NOMO-1 treated with DMSO at 0.1 percent for 48 hours (cell line): ENCODE measurements around the gene SEMA3E.
"Not testable (repeated sequence)": the region's sequence is repeated elsewhere in the genome, so short reads cannot be mapped to it uniquely, and the experiment has no call there.

Experiments used
- DNase-seq: peaks from one replicate; lab custom pipeline; 2025; ENCODE audit not compliant: unreplicated experiment; lab: John Stamatoyannopoulos, UW

SEMA3E gene

GRCh38 chr7:83457022-83457892, 191.7 kb downstream of the SEMA3E start:
- DNase-seq: no peak

- DNase-seq: no peak
These were observed 192.5 kb downstream of the SEMA3E start for GRCh38 chr7:83456413-83456812.

GRCh38 chr7:83455612-83456011, 193.3 kb downstream of the SEMA3E start:
- DNase-seq: no peak

GRCh38 chr7:83452256-83452655, 196.7 kb downstream of the SEMA3E start:
- no peak for DNase-seq

GRCh38 chr7:83451501-83452045, 197.4 kb downstream of the SEMA3E start:
- no peak for DNase-seq

- no peak for DNase-seq
These were observed 199.2 kb downstream of the SEMA3E start for GRCh38 chr7:83449781-83450180.

GRCh38 chr7:83447681-83448080, 201.3 kb downstream of the SEMA3E start:
- DNase-seq: no peak

- no peak for DNase-seq
These were observed 202.8 kb downstream of the SEMA3E start for GRCh38 chr7:83446102-83446669.

- no peak for DNase-seq
These were observed 206.0 kb downstream of the SEMA3E start for GRCh38 chr7:83442911-83443310.

- DNase-seq: no peak
These were observed 209.9 kb downstream of the SEMA3E start for GRCh38 chr7:83439026-83439425.

GRCh38 chr7:83430289-83430688, 218.7 kb downstream of the SEMA3E start:
- not testable (repeated sequence) for DNase-seq

GRCh38 chr7:83429493-83429892, 219.4 kb downstream of the SEMA3E start:
- DNase-seq: no peak

GRCh38 chr7:83427884-83428283, 221.1 kb downstream of the SEMA3E start:
- no peak for DNase-seq

- no peak for DNase-seq
These were observed 222.6 kb downstream of the SEMA3E start for GRCh38 chr7:83426325-83426724.

- no peak for DNase-seq
These were observed 229.9 kb downstream of the SEMA3E start for GRCh38 chr7:83419013-83419412.

GRCh38 chr7:83415840-83416239, 233.1 kb downstream of the SEMA3E start:
- no peak for DNase-seq

- no peak for DNase-seq
These were observed 234.0 kb downstream of the SEMA3E start for GRCh38 chr7:83414947-83415346.

- no peak for DNase-seq
These were observed 235.1 kb downstream of the SEMA3E start for GRCh38 chr7:83413831-83414230.

- no peak for DNase-seq
These were observed 235.5 kb downstream of the SEMA3E start for GRCh38 chr7:83413424-83413823.

- peak; percentile 71 for DNase-seq
These were observed 237.8 kb downstream of the SEMA3E start for GRCh38 chr7:83410989-83411591.

GRCh38 chr7:83394776-83395175, 254.2 kb downstream of the SEMA3E start:
- DNase-seq: no peak

- DNase-seq: no peak
These were observed 260.5 kb downstream of the SEMA3E start for GRCh38 chr7:83388436-83388835.
